ENCODE results near the gene SIX2.

SIX2 gene

DNA sequence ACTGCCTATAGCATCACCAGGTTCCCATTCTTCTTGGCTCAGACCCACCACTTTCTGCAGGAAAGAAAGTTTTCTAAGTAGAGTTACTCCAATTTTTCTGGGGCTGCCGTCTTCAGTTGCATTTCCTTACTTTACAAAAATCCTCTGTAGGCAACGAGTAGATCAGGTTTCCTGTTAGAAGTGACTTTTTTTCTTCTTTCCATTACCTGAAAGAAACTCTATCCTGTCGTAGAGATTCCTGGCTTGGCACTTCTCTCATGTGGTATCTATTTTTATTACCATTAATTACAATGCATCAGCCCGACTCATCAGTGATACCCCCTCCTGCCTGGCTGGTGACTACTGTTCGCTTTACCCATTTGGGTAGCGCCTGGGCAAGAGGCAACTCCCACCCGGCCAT, 5.6 kb upstream of the SIX2 start:
- Histone ChIP-seq H3F3A (ENCODE audit: low read depth) (no peaks in the 10 kb centered on the region), H2AFZ (ENCODE audit: low read length) (no peak overlapping the region), H3K36me3 (ENCODE audit: insufficient read depth, low read length) (no peaks in the 10 kb centered on the region), H3K4me1 (ENCODE audit: insufficient read depth, low read length, poor library complexity, severe bottlenecking) (no peaks in the 10 kb centered on the region), H3K4me2 (ENCODE audit: low read depth, low read length, poor library complexity, severe bottlenecking) (no peak overlapping the region), H3K27me3 (ENCODE audit: insufficient read depth, low read length, poor library complexity, severe bottlenecking) (no peaks in the 10 kb centered on the region), H3K9me2 (replicated peaks; ENCODE audit: low read depth, low read length) (no peaks in the 10 kb centered on the region), H3K79me2 (ENCODE audit: insufficient read depth, low read length) (no peaks in the 10 kb centered on the region), H4K20me1 (ENCODE audit: insufficient read depth, low read length, poor library complexity, severe bottlenecking) (no peaks in the 10 kb centered on the region), H3K4me3 (ENCODE audit: low read length, poor library complexity, severe bottlenecking) (no peak overlapping the region), H3K9me3 (ENCODE audit: insufficient read depth, low read depth, low read length) (no peaks in the 10 kb centered on the region), H3K9ac (ENCODE audit: low read depth, low read length, poor library complexity, severe bottlenecking) (no peak overlapping the region)
- no peak for TF ChIP-seq EZH2phosphoT487 (IDR thresholded peaks at IDR 0.05; ENCODE audit: borderline replicate concordance)
- TF ChIP-seq, protein P1, sequence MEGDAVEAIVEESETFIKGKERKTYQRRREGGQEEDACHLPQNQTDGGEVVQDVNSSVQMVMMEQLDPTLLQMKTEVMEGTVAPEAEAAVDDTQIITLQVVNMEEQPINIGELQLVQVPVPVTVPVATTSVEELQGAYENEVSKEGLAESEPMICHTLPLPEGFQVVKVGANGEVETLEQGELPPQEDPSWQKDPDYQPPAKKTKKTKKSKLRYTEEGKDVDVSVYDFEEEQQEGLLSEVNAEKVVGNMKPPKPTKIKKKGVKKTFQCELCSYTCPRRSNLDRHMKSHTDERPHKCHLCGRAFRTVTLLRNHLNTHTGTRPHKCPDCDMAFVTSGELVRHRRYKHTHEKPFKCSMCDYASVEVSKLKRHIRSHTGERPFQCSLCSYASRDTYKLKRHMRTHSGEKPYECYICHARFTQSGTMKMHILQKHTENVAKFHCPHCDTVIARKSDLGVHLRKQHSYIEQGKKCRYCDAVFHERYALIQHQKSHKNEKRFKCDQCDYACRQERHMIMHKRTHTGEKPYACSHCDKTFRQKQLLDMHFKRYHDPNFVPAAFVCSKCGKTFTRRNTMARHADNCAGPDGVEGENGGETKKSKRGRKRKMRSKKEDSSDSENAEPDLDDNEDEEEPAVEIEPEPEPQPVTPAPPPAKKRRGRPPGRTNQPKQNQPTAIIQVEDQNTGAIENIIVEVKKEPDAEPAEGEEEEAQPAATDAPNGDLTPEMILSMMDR (conservative IDR thresholded peaks at IDR 0.05; ENCODE audit: low read length), result no peak

DNA sequence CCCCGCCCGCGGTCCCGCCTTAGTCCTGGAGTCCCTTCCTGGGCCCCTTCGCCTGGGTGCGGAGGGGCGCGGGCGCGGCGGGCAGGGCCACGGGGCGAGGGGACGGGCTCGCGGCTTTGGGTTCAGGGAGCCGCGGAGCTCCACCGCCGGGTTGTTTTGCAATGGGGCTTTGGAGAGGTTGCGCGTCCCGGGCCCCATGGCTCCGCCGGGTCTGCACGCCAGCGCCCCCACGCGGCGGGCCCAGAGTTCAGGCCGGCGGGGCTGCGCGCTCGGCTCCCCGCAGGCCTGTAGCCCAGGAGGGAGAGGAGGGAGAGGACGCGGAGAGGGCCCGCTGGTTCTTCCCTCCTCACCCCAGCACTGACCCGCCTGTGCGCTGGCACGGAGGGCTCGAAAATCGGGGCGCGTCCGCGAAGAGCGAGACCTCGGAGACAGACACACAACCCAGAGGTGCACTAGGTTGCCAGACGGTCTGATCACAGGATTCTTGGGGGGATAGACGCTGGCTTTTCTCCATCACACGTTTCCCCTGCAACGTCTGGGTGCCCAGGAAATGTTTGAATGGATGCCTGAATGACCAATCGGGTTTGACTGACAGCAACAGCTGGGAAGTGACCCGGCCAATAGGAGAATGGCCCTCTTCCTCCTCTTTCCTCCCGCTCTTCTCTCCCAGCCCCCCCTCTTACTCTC, 4.9 kb upstream of the SIX2 start:
- TF ChIP-seq, protein P1 (conservative IDR thresholded peaks at IDR 0.05; ENCODE audit: low read length), result no peak
- no peak for TF ChIP-seq EZH2phosphoT487 (IDR thresholded peaks at IDR 0.05; ENCODE audit: borderline replicate concordance)
- Histone ChIP-seq H3K4me2 (ENCODE audit: low read depth, low read length, poor library complexity, severe bottlenecking) (no peak overlapping the region), H3K9me2 (replicated peaks; ENCODE audit: low read depth, low read length) (no peaks in the 10 kb centered on the region), H3K4me3 (ENCODE audit: low read length, poor library complexity, severe bottlenecking) (no peak overlapping the region), H4K20me1 (ENCODE audit: insufficient read depth, low read length, poor library complexity, severe bottlenecking) (no peaks in the 10 kb centered on the region), H3K9ac (ENCODE audit: low read depth, low read length, poor library complexity, severe bottlenecking) (no peak overlapping the region), H3K36me3 (ENCODE audit: insufficient read depth, low read length) (no peaks in the 10 kb centered on the region), H3F3A (ENCODE audit: low read depth) (no peaks in the 10 kb centered on the region), H3K9me3 (ENCODE audit: insufficient read depth, low read depth, low read length) (no peaks in the 10 kb centered on the region), H3K79me2 (ENCODE audit: insufficient read depth, low read length) (no peaks in the 10 kb centered on the region), H3K4me1 (ENCODE audit: insufficient read depth, low read length, poor library complexity, severe bottlenecking) (no peaks in the 10 kb centered on the region), H3K27me3 (ENCODE audit: insufficient read depth, low read length, poor library complexity, severe bottlenecking) (no peaks in the 10 kb centered on the region), H2AFZ (ENCODE audit: low read length) (no peak overlapping the region)

DNA sequence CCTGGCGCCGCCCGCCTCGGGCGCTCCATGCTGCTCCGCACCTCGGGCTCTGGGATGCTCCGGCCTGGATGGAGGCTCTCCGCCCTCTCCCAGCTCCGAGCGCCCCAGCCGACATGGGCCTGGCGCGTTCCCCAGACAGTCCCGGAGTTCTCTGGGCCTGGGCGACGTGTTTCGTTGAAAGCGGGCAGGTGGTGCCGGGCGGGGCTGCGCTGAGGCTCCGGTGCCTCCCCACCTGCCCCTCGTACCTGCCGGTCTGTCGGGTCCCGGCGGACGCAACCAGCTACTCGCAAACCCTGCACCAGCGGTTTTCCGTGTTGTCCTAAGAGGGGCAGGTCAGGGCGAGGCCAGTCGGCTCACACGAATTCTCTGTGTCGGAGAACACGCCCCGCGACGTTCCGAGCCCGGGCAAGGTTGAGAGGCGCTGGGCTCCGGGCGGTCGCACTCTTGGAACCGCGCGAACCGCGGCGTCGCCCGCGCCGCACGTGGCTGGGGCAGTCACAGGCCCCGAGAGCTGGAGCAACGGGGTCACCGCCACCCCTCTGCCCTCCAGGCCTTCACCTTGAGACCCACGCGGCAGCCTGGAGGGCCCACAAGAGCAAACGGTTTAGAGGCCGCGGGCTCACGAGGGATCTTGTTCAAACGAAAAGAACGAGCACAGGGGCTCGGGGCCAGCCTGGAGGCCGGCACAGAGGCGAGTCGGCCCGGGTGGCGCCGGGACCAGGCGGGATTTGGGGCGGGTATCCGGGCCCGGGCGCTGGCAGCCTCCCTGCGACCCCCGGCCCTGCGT, 4.2 kb upstream of the SIX2 start:
- H3K9me3 ChIP-seq (ENCODE audit: insufficient read depth, low read depth, low read length), result no peaks in the 10 kb centered on the region
- no peaks in the 10 kb centered on the region for H3K79me2 ChIP-seq (ENCODE audit: insufficient read depth, low read length)

More for the DNA sequence above, 4.2 kb upstream of the SIX2 start:
- H3K4me3 ChIP-seq (ENCODE audit: low read length, poor library complexity, severe bottlenecking), result no peak overlapping the region
- no peak overlapping the region for H3K4me2 ChIP-seq (ENCODE audit: low read depth, low read length, poor library complexity, severe bottlenecking)
- H3K9ac ChIP-seq (ENCODE audit: low read depth, low read length, poor library complexity, severe bottlenecking), result no peak overlapping the region
- no peaks in the 10 kb centered on the region for H3K4me1 ChIP-seq (ENCODE audit: insufficient read depth, low read length, poor library complexity, severe bottlenecking)
- no peaks in the 10 kb centered on the region for H3K27me3 ChIP-seq (ENCODE audit: insufficient read depth, low read length, poor library complexity, severe bottlenecking)
- TF ChIP-seq, protein P1 (conservative IDR thresholded peaks at IDR 0.05; ENCODE audit: low read length), result no peak
- TF ChIP-seq EZH2phosphoT487 (IDR thresholded peaks at IDR 0.05; ENCODE audit: borderline replicate concordance), result no peak
- H3K9me2 ChIP-seq (replicated peaks; ENCODE audit: low read depth, low read length), result no peaks in the 10 kb centered on the region
- H3K36me3 ChIP-seq (ENCODE audit: insufficient read depth, low read length), result no peaks in the 10 kb centered on the region
- no peaks in the 10 kb centered on the region for H4K20me1 ChIP-seq (ENCODE audit: insufficient read depth, low read length, poor library complexity, severe bottlenecking)
- H3F3A ChIP-seq (ENCODE audit: low read depth), result no peaks in the 10 kb centered on the region
- no peak overlapping the region for H2AFZ ChIP-seq (ENCODE audit: low read length)
